ENCODE data around the gene CDIPT.
"Not testable (repeated sequence)": the region's sequence is repeated elsewhere in the genome, so short reads cannot be mapped to it uniquely, and the experiment has no call there.

Gene CDIPT

DNA sequence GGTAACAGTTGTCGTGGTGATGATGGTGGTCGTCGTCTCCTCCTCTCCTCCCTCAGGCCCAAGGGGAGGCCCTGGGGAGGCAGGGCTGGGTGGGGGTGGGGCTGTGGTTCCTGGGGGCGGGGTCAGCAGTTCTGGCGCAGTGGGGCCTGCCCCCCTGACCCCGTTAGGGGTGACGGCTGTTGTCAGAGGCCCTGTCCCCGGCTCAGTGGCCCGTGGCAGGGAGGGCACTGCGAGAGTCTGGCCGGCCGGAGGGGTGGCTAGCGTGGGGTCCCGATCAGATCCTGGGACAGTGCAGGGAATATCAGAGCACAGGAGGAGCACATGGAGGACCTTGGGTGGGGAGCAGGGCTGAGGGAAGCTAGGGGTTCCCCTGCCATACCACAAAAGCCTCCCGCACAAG lies 33.8 kb upstream of the CDIPT start:
- DNase-seq (ENCODE audit: low read depth in 2 of 2), result no peak

DNA sequence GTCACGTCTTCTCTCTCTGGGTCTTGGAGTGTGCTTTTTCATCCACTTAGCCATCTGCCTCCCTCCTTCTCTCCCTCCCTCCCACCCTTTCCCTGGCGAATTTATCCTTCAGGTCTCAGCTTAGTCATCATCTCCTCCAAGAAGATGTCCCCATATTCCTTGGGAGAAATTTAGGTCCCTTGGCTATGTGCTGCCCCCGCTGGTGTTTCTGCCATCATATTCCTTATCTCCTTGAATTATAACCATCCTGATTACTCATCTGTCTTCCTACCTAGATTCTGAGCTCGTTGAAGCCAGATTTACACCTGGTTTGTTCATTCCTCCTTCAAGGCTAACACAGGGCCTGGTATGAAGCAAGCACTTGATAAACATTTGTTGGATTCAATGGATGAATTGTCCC lies 31.3 kb upstream of the CDIPT start:
- DNase-seq (ENCODE audit: low read depth in 2 of 2), result no peak

DNA sequence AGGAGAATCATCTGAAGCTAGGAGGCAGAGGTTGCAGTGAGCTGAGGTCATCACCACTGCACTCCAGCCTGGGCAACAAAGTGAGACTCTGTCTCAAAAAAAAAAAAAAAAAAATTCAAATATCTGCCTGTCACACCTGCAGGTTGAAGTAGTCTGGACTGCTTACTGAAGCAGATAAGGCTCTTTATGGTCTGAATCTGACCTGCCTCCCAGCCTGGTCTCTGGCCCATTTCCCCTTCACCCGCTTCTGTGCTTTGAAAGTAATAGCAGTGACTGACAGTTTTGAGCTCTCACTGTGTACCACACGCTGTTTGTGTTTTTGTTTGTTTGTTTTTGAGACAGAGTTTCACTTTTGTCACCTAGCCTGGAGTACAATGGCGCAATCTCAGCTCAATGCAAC lies 30.5 kb upstream of the CDIPT start:
- no peak for DNase-seq (ENCODE audit: low read depth in 2 of 2)

DNA sequence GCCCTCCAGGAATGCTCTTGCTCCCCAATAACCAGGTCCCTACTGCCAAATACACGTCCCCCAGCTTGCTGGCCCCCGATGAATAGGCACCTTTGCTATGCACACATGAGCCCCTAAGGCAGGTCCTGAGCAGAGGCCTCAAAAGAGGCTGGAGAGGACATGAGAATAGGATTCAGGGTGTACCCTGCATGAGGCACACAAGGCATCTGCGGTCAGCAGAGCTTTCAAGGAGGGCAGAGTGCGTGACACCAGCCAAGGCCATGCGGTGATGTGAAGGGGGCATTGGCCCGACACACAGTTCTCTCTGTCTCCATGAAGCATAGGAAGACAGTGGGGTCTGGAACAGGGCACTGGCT lies 29.4 kb upstream of the CDIPT start:
- no peak for DNase-seq (ENCODE audit: low read depth in 2 of 2)

DNA sequence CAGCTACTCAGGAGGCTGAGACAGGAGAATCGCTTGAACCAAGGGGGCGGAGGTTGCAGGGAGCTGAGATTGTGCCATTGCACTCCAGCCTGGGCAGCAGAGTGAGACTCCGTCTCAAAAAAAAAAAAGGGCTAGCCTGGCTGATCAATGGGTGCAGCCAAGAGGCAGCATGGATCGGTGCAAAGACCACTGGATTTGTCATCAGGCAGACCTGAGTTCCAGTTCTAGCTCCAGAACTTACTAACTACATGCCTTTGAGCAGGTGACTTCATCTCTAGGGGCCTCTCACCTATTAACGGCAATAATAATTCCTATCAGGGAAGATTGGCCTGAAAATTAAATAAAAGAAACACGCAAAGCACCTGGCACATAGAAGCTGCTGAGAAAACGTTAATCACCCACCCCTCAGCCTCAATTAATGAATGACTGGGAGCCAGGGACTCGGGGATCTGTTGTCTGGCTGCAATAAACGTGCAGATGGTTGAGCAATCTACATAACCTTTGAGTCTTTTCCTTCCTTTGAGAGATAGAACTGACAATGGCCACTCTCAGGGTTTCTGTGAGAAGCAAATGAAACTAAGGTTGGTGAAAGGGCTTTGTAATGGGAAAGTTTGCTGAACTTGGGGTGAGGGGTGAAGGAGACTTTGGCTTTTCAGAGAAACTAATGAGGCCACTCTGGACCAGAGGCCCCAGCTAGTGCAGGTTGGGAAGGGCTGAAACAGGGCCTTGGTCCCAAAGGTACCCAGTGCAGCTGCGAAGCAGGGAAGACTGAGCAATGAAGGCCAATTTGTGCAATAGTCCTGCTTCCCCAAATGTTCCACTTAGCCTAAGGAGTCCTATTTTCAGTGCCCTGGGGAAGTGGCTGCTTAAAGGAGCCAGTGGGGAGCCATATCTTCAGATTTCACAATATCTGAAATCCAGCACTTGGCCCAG lies 28.8 kb upstream of the CDIPT start:
- DNase-seq (ENCODE audit: low read depth in 2 of 2), result no peak

DNA sequence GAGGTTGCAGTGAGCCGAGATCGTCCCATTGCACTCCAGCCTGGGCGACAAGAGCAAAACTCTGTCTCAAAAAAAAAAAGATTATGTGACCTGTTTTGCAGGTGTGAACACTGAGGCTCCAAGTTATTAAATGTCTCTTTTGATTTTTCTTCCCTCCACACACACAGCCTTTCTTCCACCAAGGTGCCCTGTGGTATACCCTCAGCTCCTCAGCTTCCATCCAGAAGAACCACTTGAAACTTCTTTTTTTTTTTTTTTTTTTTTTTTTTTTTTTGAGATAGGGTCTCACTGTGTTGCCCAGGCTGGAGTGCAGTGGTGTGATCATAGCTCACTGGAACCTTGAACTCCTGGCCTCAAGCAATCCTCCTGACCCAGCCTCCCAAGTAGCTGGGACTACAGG lies 26.3 kb upstream of the CDIPT start:
- not testable (repeated sequence) for DNase-seq (ENCODE audit: low read depth in 2 of 2)

DNA sequence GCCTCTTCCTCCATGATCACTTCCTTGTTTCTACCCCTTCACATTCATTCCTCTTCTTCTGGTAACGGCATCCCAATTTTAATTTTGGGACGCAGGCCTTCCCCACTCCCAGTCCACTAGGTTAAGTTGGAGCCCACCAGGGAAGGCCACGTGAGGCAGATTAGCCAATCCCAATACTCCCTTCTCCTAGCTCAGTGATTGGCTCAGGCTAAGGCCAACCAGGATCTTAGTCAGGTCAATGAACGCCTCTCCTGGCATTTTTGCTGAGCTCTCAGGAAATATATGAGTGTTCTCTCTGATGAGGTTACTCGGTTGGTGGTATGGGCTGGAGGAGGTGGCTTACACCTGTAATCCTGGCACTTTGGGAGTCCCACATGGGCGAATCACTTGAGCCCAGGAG lies 21.0 kb upstream of the CDIPT start:
- DNase-seq (ENCODE audit: low read depth in 2 of 2), result no peak

DNA sequence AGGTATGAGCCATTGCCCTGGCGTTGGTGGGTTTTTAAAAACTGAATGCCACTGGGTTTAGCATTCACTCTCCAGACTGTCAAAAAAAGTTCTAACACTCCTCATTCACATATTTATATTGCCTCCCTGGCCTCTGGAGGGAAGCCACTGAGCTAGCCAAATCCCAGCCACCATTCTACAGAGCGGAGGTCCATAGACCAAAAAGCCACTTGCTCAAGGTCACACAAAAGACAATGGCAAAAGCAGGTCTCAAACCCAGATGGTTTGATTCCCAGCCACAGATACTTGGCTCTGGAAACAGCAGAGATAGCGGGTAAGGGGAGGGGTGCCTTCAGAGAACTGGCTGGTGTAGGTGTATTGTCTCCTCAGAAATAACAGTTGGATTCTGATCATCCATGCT lies 18.0 kb upstream of the CDIPT start:
- no peak for DNase-seq (ENCODE audit: low read depth in 2 of 2)

DNA sequence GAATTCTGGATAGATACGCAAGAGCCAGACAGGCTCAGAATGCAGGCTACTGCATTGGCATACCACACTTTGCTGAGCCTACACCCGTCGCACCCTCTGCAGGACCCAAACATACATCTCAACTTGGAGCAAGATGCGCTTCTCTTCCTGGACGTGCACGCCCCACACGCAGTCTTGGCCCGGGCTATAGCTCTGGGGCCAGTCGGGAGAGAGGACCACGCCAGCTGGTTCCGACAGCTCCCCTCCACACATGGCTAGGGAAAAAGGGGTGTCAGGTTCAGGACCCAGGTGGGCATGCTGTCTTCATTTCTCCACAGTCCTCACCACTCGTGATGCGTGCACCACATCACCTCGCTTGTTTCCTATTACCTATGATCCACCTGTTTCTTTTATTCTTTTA lies 15.1 kb upstream of the CDIPT start:
- DNase-seq (ENCODE audit: low read depth in 2 of 2), result no peak

DNA sequence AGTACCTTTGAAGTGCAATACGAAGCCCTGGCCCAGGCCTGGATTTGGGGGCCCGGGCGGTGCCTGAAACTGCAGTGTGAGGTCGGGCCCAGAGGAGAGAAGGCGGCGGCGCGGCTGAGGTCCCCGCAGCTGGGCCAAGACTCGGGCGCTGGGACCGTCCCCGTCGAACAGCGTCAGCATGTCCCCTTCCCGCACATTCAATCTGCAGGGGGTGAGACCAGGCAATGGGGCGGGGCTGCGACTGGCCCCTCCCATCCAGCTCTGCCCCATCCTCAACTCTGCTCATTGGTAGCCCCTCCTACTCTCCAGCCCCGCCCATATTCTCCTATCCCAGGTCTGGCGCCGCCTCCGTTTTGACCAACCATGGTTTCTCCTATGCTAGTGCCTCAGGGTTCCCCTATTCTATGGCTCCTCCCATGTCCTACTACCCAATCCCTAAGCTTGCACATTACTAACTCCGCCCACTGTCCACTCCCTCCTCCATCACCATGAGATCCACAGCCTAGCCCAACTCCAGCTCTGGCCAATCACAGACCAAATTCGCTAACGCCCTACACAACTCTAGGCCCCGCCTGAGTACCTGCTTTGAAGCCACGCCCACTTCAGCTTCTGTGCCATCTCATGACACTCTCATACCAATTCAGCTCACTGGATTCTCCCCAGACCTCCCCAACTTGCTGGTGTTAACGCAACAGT lies 14.4 kb upstream of the CDIPT start:
- DNase-seq (ENCODE audit: low read depth in 2 of 2), result peak; percentile 37 to 66

DNA sequence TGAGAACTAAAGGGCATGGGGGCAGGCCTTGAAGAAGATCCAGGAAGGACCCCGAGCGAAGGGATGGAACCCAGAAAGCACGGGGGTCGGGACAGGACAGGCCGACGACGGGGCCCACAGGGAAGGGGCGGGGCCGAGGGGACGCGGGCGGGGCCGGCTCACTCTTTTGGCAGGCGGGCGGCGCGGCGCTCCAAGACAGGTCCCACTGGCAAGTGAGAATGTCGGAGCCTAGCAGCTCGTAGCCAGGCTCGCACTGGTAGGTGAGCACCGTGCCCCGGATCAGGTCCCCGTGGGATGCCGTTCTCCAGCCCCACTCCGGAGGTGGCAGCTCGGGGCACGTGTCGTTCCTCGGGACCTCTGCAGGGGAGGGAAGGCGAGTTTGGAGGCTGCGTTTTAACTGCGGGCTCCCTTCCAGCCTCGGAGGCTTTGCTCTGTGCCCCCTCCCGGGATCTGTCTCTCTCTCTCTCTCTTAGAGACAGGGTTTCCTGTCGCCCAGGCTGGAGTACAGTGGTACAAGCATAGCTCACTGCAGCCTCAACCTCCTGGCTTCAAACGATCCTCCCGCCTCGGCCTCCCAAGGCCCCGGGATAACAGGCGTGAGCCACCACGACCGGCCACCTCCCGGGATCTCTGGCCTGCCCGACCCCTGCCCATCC lies 13.7 kb upstream of the CDIPT start:
- no peak for DNase-seq (ENCODE audit: low read depth in 2 of 2)

DNA sequence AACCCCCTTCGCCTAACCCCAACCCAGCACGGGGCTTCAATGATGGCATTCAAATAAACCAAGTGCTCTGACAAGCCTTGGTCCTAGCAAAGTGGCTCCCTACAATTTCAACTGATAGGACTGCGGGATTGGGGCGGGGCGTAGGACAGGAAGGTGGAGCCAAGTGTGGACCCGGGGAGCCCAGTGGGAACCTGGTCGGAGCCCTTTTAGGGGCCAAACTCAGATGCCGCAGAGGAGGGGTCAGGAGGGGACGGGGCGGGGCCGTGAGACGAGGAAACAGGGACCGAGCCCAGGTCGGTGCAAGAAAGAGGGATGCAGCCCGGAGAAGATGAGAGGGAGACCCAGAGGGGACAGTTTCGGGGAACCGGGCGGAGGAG lies 13.2 kb upstream of the CDIPT start:
- DNase-seq (ENCODE audit: low read depth in 2 of 2), result no peak

DNA sequence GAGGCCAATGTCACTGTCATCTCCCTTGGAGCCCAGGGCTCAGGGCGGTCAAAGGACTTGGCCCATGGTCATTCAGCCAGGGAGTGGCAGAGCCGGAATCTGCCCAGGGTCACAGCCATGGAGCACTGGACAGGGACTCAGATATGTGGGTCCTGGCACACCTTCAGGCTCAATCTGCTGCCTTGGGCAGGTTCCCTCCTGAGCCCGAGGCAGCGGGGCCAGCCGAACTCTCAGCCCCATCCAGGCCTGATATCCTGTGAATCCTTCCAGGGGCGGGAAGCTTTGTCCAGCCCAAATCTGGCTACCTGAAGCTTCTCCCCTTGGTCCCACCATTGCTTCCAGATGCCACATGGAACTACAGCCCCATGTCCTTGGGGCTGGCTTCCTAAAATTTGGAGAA lies 12.2 kb upstream of the CDIPT start:
- no peak for DNase-seq (ENCODE audit: low read depth in 2 of 2)

DNA sequence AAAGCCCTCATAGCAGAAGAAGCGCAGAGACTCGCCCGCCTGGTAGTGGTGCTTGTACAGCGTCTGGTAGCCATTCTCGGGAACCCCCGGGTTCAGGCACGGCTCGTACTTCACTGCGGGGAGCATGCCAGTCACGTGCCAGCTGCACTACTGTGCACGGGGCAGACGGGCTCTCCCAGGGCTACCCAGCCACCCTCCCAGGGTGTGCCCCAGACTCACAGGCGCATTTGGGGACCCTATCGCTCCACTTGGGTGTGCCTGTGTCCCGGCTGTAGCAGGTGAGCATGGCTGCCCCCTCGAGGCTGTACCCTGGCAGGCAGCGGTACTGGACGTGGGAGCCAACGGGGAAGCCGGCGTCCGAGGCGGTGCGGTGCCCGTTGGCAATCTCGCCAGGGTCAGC lies 10.3 kb upstream of the CDIPT start:
- no peak for DNase-seq (ENCODE audit: low read depth in 2 of 2)

DNA sequence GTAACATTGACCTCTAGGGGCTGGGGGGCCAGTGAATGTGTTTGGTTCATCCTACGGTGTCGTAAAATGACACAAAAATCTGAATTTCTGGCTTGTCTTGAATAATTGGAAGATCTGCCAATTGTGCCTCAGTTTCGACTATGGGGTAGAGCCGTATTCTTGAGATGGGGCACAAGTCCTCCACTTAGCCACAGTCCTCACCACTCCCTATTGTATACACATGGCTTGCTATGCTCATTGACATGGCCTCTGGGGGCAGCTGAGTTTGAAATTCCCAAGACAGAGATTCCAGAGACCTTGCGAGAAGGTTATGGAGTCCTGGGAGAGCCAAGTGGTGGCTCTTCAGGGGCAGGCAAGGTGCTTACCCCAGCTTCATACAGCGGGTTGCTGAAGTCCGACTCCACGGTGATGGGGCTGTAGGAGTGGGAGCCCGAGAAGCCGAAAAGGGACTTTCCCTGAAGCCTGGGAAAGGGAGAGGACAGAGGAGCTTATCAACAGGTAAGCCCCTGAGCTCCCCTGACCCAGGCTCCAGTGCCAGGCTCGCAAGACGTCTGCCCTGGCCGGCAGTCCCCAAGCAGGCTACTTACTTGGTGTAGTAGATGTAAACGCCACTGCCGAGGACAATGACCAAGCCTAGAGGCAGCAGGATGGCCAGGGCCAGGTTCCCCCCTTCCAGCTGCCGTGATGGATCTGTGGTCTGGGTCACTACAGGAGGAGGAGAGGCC lies 9.0 kb upstream of the CDIPT start:
- no peak for DNase-seq (ENCODE audit: low read depth in 2 of 2)

DNA sequence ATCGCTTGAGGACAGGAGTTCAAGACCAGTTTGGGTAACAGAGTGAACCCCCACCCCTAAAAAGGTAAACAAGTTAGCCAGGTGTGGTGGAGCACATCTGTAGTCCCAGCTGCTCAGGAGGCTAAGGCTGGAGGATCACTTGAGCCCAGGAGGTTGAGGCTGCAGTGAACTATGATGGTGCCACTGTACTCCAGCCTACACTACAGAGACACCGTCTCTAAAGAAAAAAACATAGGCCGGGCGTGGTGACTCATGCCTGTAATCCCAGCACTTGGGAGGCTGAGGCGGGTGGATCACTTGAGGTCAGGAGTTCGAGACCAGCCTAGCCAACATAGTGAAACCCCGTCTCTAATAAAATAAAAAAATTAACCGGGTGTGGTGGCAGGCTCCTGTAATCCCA lies 6.0 kb upstream of the CDIPT start:
- DNase-seq (ENCODE audit: low read depth in 2 of 2), result not testable (repeated sequence)

DNA sequence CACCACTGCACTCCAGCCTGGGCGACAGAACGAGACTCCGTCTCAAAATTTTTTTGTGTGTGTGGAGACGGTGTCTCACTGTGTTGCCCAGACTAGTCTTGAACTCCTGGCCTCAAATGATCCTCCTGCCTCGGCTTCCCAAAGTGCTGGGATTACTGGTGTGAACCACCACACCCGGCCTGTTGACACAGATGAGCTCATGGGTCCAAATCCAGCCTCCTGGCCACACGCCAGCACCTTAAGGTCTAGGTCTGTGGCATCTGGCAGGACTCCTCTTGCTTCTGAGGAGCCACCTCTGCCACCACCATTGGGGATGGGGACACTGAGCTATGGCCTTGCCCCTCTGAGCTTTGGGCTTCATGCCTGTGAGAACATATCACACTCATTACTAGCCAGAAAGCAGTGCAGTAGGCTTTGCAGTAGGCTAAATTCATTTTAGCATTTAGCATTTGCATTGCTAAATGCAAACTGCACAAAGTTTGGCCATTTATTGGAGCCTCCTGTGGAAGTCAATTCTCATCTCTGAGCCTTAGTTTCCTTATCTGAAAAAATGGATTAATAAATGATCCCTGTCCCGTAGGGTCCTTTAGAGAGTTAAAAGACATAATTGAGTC lies 5.5 kb upstream of the CDIPT start:
- no peak for DNase-seq (ENCODE audit: low read depth in 2 of 2)

DNA sequence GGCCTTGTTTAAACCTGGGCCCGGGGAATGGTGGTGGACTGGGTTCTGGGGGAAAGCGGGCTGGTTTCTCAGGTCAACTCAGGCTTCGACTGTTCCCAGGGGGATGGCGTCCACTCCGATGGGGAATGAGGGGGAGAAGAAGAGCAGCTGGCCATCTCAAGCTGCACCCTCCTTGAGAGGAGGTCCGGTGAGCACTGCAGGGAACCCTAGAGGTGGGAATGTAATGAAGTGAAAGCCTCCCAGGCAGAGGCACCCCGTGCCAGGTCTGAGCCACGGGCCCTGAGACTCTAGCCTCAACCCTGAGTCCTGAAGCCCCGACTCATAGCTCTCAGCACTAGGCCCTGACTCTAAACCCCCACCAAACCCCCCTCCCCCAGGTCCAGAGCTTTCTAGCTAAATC lies 1.2 kb upstream of the CDIPT start:
- no peak for DNase-seq (ENCODE audit: low read depth in 2 of 2)

DNA sequence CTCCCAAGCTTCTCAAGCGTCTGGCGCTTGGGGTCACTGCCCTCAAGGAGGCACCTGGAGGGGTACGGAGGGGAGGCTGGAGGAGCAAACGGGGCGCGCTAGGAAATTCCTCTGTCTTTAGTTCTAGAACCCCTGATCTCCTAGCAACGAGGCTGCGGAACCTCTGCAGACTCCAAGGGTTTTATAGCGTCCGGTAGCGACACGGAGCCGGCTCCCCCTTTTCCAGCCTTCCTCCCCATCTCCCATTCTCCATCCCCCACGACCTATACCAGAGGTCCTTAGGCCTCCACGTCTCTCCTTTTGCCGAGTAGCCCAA lies 601 bp upstream of the CDIPT start:
- no peak for DNase-seq (ENCODE audit: low read depth in 2 of 2)

DNA sequence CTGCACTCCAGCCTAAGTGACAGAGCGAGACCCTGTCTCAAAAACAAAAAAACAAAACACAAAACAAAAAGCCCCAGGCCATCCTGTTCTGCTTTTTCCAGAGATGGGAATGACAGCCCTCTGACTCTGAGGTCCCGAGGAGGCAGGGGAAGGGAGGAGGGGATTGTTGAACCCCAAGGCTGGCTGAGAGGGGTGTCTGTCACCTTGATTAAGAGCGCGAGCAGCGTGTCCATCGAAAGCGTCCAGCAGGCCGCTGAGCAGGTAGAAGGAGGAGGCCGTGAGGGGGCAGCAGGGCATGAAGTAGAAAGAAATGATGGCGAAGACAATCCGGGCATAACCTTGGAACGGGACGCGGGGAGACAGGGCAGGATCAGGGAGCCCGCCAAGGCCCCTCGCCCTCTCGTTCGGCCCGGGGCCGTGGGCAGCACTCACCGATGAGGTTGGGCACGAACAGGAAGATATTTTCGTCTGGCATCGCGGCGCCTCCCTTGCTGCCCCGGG lies 593 bp downstream of the CDIPT start:
- peak in 1 of 2 donors; percentile 4 for DNase-seq (ENCODE audit: low read depth in 2 of 2)

DNA sequence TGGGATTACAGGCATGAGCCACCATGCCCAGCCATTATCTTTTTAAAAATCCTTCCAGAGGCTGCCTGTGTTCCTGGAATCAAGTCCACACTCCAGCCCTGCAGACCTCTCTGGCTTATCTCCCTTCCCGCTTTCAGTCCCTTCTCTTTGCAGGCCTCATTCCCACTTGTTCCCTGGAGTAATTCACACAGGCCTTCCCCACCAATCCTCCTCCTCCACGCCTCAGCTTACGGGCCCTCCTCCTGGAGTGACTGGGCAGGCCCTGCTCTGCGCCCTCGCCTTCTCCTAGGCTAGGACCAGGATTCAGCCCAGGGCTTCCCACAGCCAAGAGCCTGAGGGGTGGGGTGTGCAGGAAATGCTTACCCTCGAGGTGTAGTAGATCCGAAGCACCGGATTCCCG lies 2.8 kb downstream of the CDIPT start:
- DNase-seq (ENCODE audit: low read depth in 2 of 2), result no peak

DNA sequence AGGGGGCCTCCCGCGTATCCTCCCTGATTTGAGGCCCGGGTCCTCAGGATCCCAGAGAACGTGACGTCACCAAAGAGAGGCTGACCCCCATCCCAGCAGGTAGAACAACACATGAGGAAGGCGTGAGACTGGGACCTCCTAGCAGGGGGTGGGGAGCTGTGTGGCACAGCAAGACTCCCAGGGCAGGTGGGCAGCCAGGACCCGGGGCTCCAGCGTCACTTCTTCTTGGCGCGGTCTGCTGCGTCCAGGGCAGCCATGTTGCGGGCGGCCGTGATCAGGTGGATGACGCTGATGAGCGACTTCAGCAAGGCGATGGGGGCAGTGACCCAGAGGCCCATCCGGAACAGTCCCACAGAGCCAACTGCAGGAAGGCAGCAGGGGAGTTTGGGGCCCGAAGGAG lies 4.1 kb downstream of the CDIPT start:
- DNase-seq (ENCODE audit: low read depth in 2 of 2), result no peak
